Esophagus muscularis mucosa (tissue), 4 donors: ENCODE measurements around the gene ZNF816.
"Not testable (repeated sequence)": the region's sequence is repeated elsewhere in the genome, so short reads cannot be mapped to it uniquely, and the experiment has no call there.

Experiments used
- CTCF ChIP-seq, 3 experiments: fragments of 200-600 bp in 2 of 3; fragments of 450-650 bp in 1 of 3; sonication (generic) in 2 of 3; IDR thresholded peaks; one replicate each; pipeline ENCODE4 v1.5.1; 2017 to 2019; ENCODE audit warnings: antibody characterized with exemption in 3 of 3, mild to moderate bottlenecking in 2 of 3, moderate library complexity in 1 of 3
- EP300 ChIP-seq: sonication (generic); formaldehyde crosslinking; IDR thresholded peaks from one replicate; pipeline ENCODE4 v1.6.1; 2017; ENCODE audit warnings: antibody characterized with exemption
- POLR2AphosphoS5 ChIP-seq, 2 donors: sonication (generic); formaldehyde crosslinking; IDR thresholded peaks; one replicate each; pipeline ENCODE4 v1.6.1; 2017; ENCODE audit warnings: antibody characterized with exemption in 2 of 2

GRCh38 chr19:52940905-52941304 lies 21.8 kb downstream of the ZNF816 start:
- TF ChIP-seq EP300; CTCF (IDR thresholded peaks at IDR 0.05); POLR2AphosphoS5 (IDR thresholded peaks at IDR 0.05): not testable (repeated sequence)
